HUES64 (cell line): ENCODE measurements around the gene ZNF217.

Experiments
- H3K27ac ChIP-seq: 2 replicates; pipeline ENCODE4 v1.7.0; 2013; ENCODE audit warnings: low read depth, low read length, inconsistent platforms
- H3K27me3 ChIP-seq: 2 replicates; pipeline ENCODE4 v1.6.1; 2013; ENCODE audit warnings: mild to moderate bottlenecking, low read length; ENCODE audit not compliant: insufficient read depth
- H3K36me3 ChIP-seq: 2 replicates; pipeline ENCODE4 v1.6.1; 2013; ENCODE audit warnings: mild to moderate bottlenecking, low read length; ENCODE audit not compliant: insufficient read depth
- H3K4me1 ChIP-seq: 2 replicates; pipeline ENCODE4 v1.6.1; 2013; ENCODE audit warnings: mild to moderate bottlenecking, low read length, moderate library complexity; ENCODE audit not compliant: insufficient read depth
- H3K4me3 ChIP-seq: 2 replicates; pipeline ENCODE4 v1.5.1; 2013; ENCODE audit warnings: mild to moderate bottlenecking, low read length, moderate library complexity
- H3K9ac ChIP-seq: 2 replicates; pipeline ENCODE4 v1.6.1; 2013; ENCODE audit warnings: mild to moderate bottlenecking, low read depth, low read length
- H3K9me3 ChIP-seq: 2 replicates; pipeline ENCODE4 v1.6.1; 2013; ENCODE audit warnings: low read depth, low read length; ENCODE audit not compliant: insufficient read depth
- WGBS: fragments of 150-250, 120-280 bp; methylation state at CpG from one replicate; pipeline ENCODE4 v1.1.7; 2013; ENCODE audit warnings: missing lambda C conversion rate; 5-methylcytosine and 5-hydroxymethylcytosine counted together

ZNF217 gene

GRCh38 chr20:53579581-53580375, 13.9 kb downstream of the ZNF217 start:
- Histone ChIP-seq H3K4me3 (no peak overlapping the region), H3K27me3 (no peaks in the 10 kb centered on the region), H3K9ac (no peak overlapping the region), H3K9me3 (no peaks in the 10 kb centered on the region), H3K4me1 (peaks cover 31% of the 10 kb centered on the region), H3K36me3 (peaks cover 79% of the 10 kb centered on the region), H3K27ac (no peak overlapping the region)
- 86% methylated on average over 10 of the region's 10 CpGs for WGBS

- Histone ChIP-seq H3K9me3 (no peaks in the 10 kb centered on the region), H3K27ac (no peak overlapping the region), H3K9ac (no peak overlapping the region), H3K4me1 (peaks cover 28% of the 10 kb centered on the region), H3K27me3 (no peaks in the 10 kb centered on the region), H3K36me3 (peaks cover 84% of the 10 kb centered on the region), H3K4me3 (no peak overlapping the region)
- 97% methylated on average over 2 of the region's 2 CpGs for WGBS
These were observed 14.4 kb downstream of the ZNF217 start for GRCh38 chr20:53579266-53579580.

- Histone ChIP-seq H3K4me3 (no peak overlapping the region), H3K4me1 (peaks cover 27% of the 10 kb centered on the region)
These were observed 15.0 kb downstream of the ZNF217 start for GRCh38 chr20:53578492-53579222.

GRCh38 chr20:53576586-53577318, 16.9 kb downstream of the ZNF217 start:
- no peaks in the 10 kb centered on the region for H3K9me3 ChIP-seq
- WGBS, result 97% methylated on average over 12 of the region's 12 CpGs
- no peak overlapping the region for H3K27ac ChIP-seq
- peaks cover 95% of the 10 kb centered on the region for H3K36me3 ChIP-seq
- H3K4me1 ChIP-seq, result peaks cover 10% of the 10 kb centered on the region
- no peak overlapping the region for H3K9ac ChIP-seq
- no peak overlapping the region for H3K4me3 ChIP-seq
- H3K27me3 ChIP-seq, result no peaks in the 10 kb centered on the region

More at GRCh38 chr20:53578492-53579222, 15.0 kb downstream of the ZNF217 start:
- Histone ChIP-seq H3K36me3 (peaks cover 90% of the 10 kb centered on the region), H3K9me3 (no peaks in the 10 kb centered on the region), H3K27me3 (no peaks in the 10 kb centered on the region), H3K9ac (no peak overlapping the region), H3K27ac (no peak overlapping the region)
- 68% methylated on average over 10 of the region's 10 CpGs for WGBS

GRCh38 chr20:53576195-53576580, 17.5 kb downstream of the ZNF217 start:
- Histone ChIP-seq H3K27me3 (no peaks in the 10 kb centered on the region), H3K9me3 (no peaks in the 10 kb centered on the region), H3K4me1 (peaks cover 10% of the 10 kb centered on the region), H3K4me3 (no peak overlapping the region), H3K9ac (no peak overlapping the region), H3K36me3 (peaks cover 95% of the 10 kb centered on the region), H3K27ac (no peak overlapping the region)
- 97% methylated on average over 12 of the region's 12 CpGs for WGBS

- H3K27me3 ChIP-seq, result no peaks in the 10 kb centered on the region
- no peaks in the 10 kb centered on the region for H3K9me3 ChIP-seq
- no peak overlapping the region for H3K27ac ChIP-seq
- H3K4me3 ChIP-seq, result no peak overlapping the region
- H3K36me3 ChIP-seq, result peaks cover 95% of the 10 kb centered on the region
- H3K4me1 ChIP-seq, result peaks cover 10% of the 10 kb centered on the region
- 96% methylated on average over 23 of the region's 23 CpGs for WGBS
- H3K9ac ChIP-seq, result no peak overlapping the region
These were observed 18.0 kb downstream of the ZNF217 start for GRCh38 chr20:53575481-53576194.

GRCh38 chr20:53574819-53575218, 18.8 kb downstream of the ZNF217 start:
- Histone ChIP-seq H3K27ac (no peak overlapping the region), H3K4me3 (no peak overlapping the region), H3K9me3 (no peaks in the 10 kb centered on the region), H3K9ac (no peak overlapping the region), H3K4me1 (peaks cover 6% of the 10 kb centered on the region), H3K27me3 (no peaks in the 10 kb centered on the region), H3K36me3 (peaks cover 95% of the 10 kb centered on the region)
- WGBS, result 94% methylated on average over 6 of the region's 6 CpGs

- no peak overlapping the region for H3K9ac ChIP-seq
- H3K4me3 ChIP-seq, result no peak overlapping the region
- no peaks in the 10 kb centered on the region for H3K27me3 ChIP-seq
- H3K9me3 ChIP-seq, result no peaks in the 10 kb centered on the region
- peaks cover 94% of the 10 kb centered on the region for H3K36me3 ChIP-seq
- 96% methylated on average over 14 of the region's 14 CpGs for WGBS
- no peak overlapping the region for H3K27ac ChIP-seq
- H3K4me1 ChIP-seq, result peaks cover 5% of the 10 kb centered on the region
These were observed 19.3 kb downstream of the ZNF217 start for GRCh38 chr20:53574259-53574789.

GRCh38 chr20:53571555-53572286, 21.9 kb downstream of the ZNF217 start:
- Histone ChIP-seq H3K9ac (no peak overlapping the region), H3K27ac (no peak overlapping the region), H3K27me3 (no peaks in the 10 kb centered on the region), H3K9me3 (no peaks in the 10 kb centered on the region), H3K4me3 (no peak overlapping the region), H3K36me3 (peaks cover 98% of the 10 kb centered on the region), H3K4me1 (no peaks in the 10 kb centered on the region)
- 98% methylated on average over 7 of the region's 10 CpGs for WGBS
